ENCODE results near the gene SCN2B. TPM values are rescaled to one million over a fixed set of nuclear protein-coding genes. Genes with fewer than 3 reads are reported as not detected.
"Not testable (repeated sequence)": the region's sequence is repeated elsewhere in the genome, so short reads cannot be mapped to it uniquely, and the experiment has no call there.

Gene SCN2B
- total RNA-seq, 1 donor from 2014 or later: under 0.01 TPM

- no peak for TF ChIP-seq CTCF (conservative IDR thresholded peaks at IDR 0.05; ENCODE audit: low read depth, low read length)
- DNase-seq (ENCODE audit: low read depth): no peak
- H3K4me3 ChIP-seq (ENCODE audit: low read depth, low read length): no peak overlapping the region
These were observed 24.7 kb upstream of the SCN2B start for GRCh38 chr11:118200901-118201680.

- no peak overlapping the region for H3K4me3 ChIP-seq (ENCODE audit: low read depth, low read length)
- no peak for TF ChIP-seq CTCF (conservative IDR thresholded peaks at IDR 0.05; ENCODE audit: low read depth, low read length)
- no peak for DNase-seq (ENCODE audit: low read depth)
These were observed 24.1 kb upstream of the SCN2B start for GRCh38 chr11:118200497-118200896.

GRCh38 chr11:118199135-118199534 is 22.7 kb upstream of the SCN2B start:
- no peak for TF ChIP-seq CTCF (conservative IDR thresholded peaks at IDR 0.05; ENCODE audit: low read depth, low read length)
- DNase-seq (ENCODE audit: low read depth): no peak
- H3K4me3 ChIP-seq (ENCODE audit: low read depth, low read length): no peak overlapping the region

- no peak for DNase-seq (ENCODE audit: low read depth)
- peak; percentile 93 for TF ChIP-seq CTCF (conservative IDR thresholded peaks at IDR 0.05; ENCODE audit: low read depth, low read length)
- no peak overlapping the region for H3K4me3 ChIP-seq (ENCODE audit: low read depth, low read length)
These were observed 21.9 kb upstream of the SCN2B start for GRCh38 chr11:118198370-118198769.

- no peak overlapping the region for H3K4me3 ChIP-seq (ENCODE audit: low read depth, low read length)
- no peak for TF ChIP-seq CTCF (conservative IDR thresholded peaks at IDR 0.05; ENCODE audit: low read depth, low read length)
- DNase-seq (ENCODE audit: low read depth): peak; percentile 88
These were observed 18.6 kb upstream of the SCN2B start for GRCh38 chr11:118194835-118195627.

- no peak for TF ChIP-seq CTCF (conservative IDR thresholded peaks at IDR 0.05; ENCODE audit: low read depth, low read length)
- no peak for DNase-seq (ENCODE audit: low read depth)
- no peak overlapping the region for H3K4me3 ChIP-seq (ENCODE audit: low read depth, low read length)
These were observed 17.6 kb upstream of the SCN2B start for GRCh38 chr11:118193910-118194566.

- not testable (repeated sequence) for DNase-seq (ENCODE audit: low read depth); H3K4me3 ChIP-seq (ENCODE audit: low read depth, low read length)
These were observed 16.4 kb upstream of the SCN2B start for GRCh38 chr11:118192817-118193216.

GRCh38 chr11:118190942-118191506 is 14.6 kb upstream of the SCN2B start:
- not testable (repeated sequence) for H3K4me3 ChIP-seq (ENCODE audit: low read depth, low read length)

More at GRCh38 chr11:118190942-118191506, 14.6 kb upstream of the SCN2B start:
- DNase-seq (ENCODE audit: low read depth): not testable (repeated sequence)
